GM23338 (cell line): ENCODE data around the gene EVI5. TPM values are rescaled to one million over a fixed set of nuclear protein-coding genes. Genes with fewer than 3 reads are reported as not detected.
A peak's percentile ranks its signal among the peaks of the same experiment; 100 is the strongest.

Experiments
- ATAC-seq: fragments of 200-7000 bp; cut with Tn5 transposase; 3 replicates; pipeline ENCODE4 v1.9.1; 2020
- DNase-seq: peaks from one replicate; pipeline ENCODE4 v3.0.0-alpha.2; 2015; ENCODE audit warnings: low spot score
- H2AFZ ChIP-seq: fragments of 200-600 bp; sonication (generic); 2 replicates; pipeline ENCODE4 v1.8.0; 2016; ENCODE audit warnings: antibody characterized with exemption, mild to moderate bottlenecking, moderate library complexity
- H3F3A ChIP-seq: fragments of 200-600 bp; sonication (generic); replicated peaks from 2 replicates; pipeline ENCODE4 v1.8.0; 2017; ENCODE audit warnings: antibody characterized with exemption, mixed run types, low read depth
- H3K27ac ChIP-seq: fragments of 200-600 bp; sonication (generic); 2 replicates; pipeline ENCODE4 v1.6.1; 2016; ENCODE audit warnings: low read depth
- H3K27me3 ChIP-seq: fragments of 200-600 bp; sonication (generic); 2 replicates; pipeline ENCODE4 v1.8.0; 2016; ENCODE audit warnings: mild to moderate bottlenecking, mixed run types, moderate library complexity; ENCODE audit not compliant: insufficient read depth
- H3K36me3 ChIP-seq: fragments of 200-600 bp; sonication (generic); 2 replicates; pipeline ENCODE4 v1.8.0; 2016; ENCODE audit warnings: mild to moderate bottlenecking; ENCODE audit not compliant: insufficient read depth
- H3K4me1 ChIP-seq: fragments of 200-600 bp; sonication (generic); 2 replicates; pipeline ENCODE4 v1.8.0; 2016; ENCODE audit warnings: mild to moderate bottlenecking, moderate library complexity; ENCODE audit not compliant: insufficient read depth
- H3K4me2 ChIP-seq: fragments of 200-600 bp; sonication (generic); 2 replicates; pipeline ENCODE4 v1.7.1; 2017; ENCODE audit warnings: mixed run types
- H3K4me3 ChIP-seq: fragments of 200-600 bp; sonication (generic); 2 replicates; pipeline ENCODE4 v1.6.1; 2016; ENCODE audit warnings: mixed run types
- H3K79me2 ChIP-seq: fragments of 200-600 bp; sonication (generic); replicated peaks from 2 replicates; pipeline ENCODE4 v1.8.0; 2017; ENCODE audit warnings: mild to moderate bottlenecking; ENCODE audit not compliant: insufficient read depth
- H3K9me2 ChIP-seq: fragments of 200-600 bp; sonication (generic); 2 replicates; pipeline ENCODE4 v1.8.0; 2017; ENCODE audit not compliant: insufficient read depth
- H4K20me1 ChIP-seq: fragments of 200-600 bp; sonication (generic); replicated peaks from 2 replicates; pipeline ENCODE4 v1.8.0; 2017; ENCODE audit warnings: mild to moderate bottlenecking; ENCODE audit not compliant: insufficient read depth
- H3K27ac Mint-ChIP-seq: 2 replicates; pipeline ENCODE4 v1.8.0; 2020; ENCODE audit warnings: inconsistent platforms, mild to moderate bottlenecking, moderate library complexity, mixed read lengths
- H3K27me3 Mint-ChIP-seq: 3 replicates; pipeline ENCODE4 v1.8.0; 2022; ENCODE audit warnings: low read depth, mild to moderate bottlenecking, moderate library complexity, mixed read lengths, inconsistent platforms; ENCODE audit not compliant: insufficient read depth, poor library complexity
- H3K36me3 Mint-ChIP-seq: 3 replicates; pipeline ENCODE4 v1.8.0; 2021; ENCODE audit warnings: low read depth, mild to moderate bottlenecking, inconsistent platforms, moderate library complexity, mixed read lengths
- H3K4me1 Mint-ChIP-seq: 3 replicates; pipeline ENCODE4 v1.8.0; 2020; ENCODE audit warnings: mild to moderate bottlenecking, inconsistent platforms, mixed read lengths
- H3K4me3 Mint-ChIP-seq: 3 replicates; pipeline ENCODE4 v1.8.0; 2021; ENCODE audit warnings: moderate library complexity, mild to moderate bottlenecking, inconsistent platforms, mixed read lengths
- H3K9me3 Mint-ChIP-seq: 3 replicates; pipeline ENCODE4 v1.8.0; 2020; ENCODE audit warnings: moderate library complexity, mild to moderate bottlenecking, inconsistent platforms, mixed read lengths
- EZH2 ChIP-seq: fragments of 200-600 bp; sonication (generic); IDR thresholded peaks from one replicate; pipeline ENCODE4 v1.8.0; 2017; ENCODE audit warnings: antibody characterized with exemption, mild to moderate bottlenecking, low read depth; ENCODE audit not compliant: unreplicated experiment
- polyA plus RNA-seq: library from polyadenylated mRNA; unstranded; fragments of >200 nt; fragmentation: Nextera tagmentation; extraction: Ambion mirVana; gene quantifications from 2 replicates; pipeline ENCODE4 v1.2.1, GENCODE V29; 2016
- total RNA-seq: library from RNA; depleted of rRNA; stranded (reverse); fragments of >200 nt; shearing (Covaris generic); gene quantifications from 2 replicates; pipeline ENCODE4 v1.2.3, GENCODE V29; 2014
- TF ChIP-seq, protein P1 (sequence below): fragments of 250-450 bp; sonication (Bioruptor Pico); IDR thresholded peaks from 2 replicates; pipeline ENCODE4 v1.5.0; 2020; ENCODE audit warnings: mild to moderate bottlenecking, moderate library complexity

EVI5 gene
- total and polyA plus RNA-seq, 2 experiments from 2014 or later, result 15.6 to 24.8 TPM

- peaks cover 100% of the 10 kb centered on the region for H3K27me3 ChIP-seq
- H3K4me2 ChIP-seq, result peak overlapping the region; percentile 97
- no peaks in the 10 kb centered on the region; the same call in 1 of the 2 replicates for H3K9me2 ChIP-seq
- H4K20me1 ChIP-seq, result peaks cover 3% of the 10 kb centered on the region
- Mint-ChIP-seq H3K4me1 (peaks cover 35% of the 10 kb centered on the region), H3K27me3 (peaks cover 97% of the 10 kb centered on the region), H3K36me3 (peaks cover 12% of the 10 kb centered on the region), H3K9me3 (peaks cover 20% of the 10 kb centered on the region), H3K4me3 (peak overlapping the region; percentile 75), H3K27ac (no peak overlapping the region)
- DNase-seq (peak; percentile 79), ATAC-seq (peak; percentile 8)
- no peak overlapping the region for H3K27ac ChIP-seq
- peaks cover 18% of the 10 kb centered on the region for H3K4me1 ChIP-seq
- no peaks in the 10 kb centered on the region for H3K79me2 ChIP-seq
- peak overlapping the region; percentile 75 for H3K4me3 ChIP-seq
- peak overlapping the region; percentile 97 for H2AFZ ChIP-seq
- peaks cover 13% of the 10 kb centered on the region; the same call in 1 of the 2 replicates for H3F3A ChIP-seq
- TF ChIP-seq, protein P1, sequence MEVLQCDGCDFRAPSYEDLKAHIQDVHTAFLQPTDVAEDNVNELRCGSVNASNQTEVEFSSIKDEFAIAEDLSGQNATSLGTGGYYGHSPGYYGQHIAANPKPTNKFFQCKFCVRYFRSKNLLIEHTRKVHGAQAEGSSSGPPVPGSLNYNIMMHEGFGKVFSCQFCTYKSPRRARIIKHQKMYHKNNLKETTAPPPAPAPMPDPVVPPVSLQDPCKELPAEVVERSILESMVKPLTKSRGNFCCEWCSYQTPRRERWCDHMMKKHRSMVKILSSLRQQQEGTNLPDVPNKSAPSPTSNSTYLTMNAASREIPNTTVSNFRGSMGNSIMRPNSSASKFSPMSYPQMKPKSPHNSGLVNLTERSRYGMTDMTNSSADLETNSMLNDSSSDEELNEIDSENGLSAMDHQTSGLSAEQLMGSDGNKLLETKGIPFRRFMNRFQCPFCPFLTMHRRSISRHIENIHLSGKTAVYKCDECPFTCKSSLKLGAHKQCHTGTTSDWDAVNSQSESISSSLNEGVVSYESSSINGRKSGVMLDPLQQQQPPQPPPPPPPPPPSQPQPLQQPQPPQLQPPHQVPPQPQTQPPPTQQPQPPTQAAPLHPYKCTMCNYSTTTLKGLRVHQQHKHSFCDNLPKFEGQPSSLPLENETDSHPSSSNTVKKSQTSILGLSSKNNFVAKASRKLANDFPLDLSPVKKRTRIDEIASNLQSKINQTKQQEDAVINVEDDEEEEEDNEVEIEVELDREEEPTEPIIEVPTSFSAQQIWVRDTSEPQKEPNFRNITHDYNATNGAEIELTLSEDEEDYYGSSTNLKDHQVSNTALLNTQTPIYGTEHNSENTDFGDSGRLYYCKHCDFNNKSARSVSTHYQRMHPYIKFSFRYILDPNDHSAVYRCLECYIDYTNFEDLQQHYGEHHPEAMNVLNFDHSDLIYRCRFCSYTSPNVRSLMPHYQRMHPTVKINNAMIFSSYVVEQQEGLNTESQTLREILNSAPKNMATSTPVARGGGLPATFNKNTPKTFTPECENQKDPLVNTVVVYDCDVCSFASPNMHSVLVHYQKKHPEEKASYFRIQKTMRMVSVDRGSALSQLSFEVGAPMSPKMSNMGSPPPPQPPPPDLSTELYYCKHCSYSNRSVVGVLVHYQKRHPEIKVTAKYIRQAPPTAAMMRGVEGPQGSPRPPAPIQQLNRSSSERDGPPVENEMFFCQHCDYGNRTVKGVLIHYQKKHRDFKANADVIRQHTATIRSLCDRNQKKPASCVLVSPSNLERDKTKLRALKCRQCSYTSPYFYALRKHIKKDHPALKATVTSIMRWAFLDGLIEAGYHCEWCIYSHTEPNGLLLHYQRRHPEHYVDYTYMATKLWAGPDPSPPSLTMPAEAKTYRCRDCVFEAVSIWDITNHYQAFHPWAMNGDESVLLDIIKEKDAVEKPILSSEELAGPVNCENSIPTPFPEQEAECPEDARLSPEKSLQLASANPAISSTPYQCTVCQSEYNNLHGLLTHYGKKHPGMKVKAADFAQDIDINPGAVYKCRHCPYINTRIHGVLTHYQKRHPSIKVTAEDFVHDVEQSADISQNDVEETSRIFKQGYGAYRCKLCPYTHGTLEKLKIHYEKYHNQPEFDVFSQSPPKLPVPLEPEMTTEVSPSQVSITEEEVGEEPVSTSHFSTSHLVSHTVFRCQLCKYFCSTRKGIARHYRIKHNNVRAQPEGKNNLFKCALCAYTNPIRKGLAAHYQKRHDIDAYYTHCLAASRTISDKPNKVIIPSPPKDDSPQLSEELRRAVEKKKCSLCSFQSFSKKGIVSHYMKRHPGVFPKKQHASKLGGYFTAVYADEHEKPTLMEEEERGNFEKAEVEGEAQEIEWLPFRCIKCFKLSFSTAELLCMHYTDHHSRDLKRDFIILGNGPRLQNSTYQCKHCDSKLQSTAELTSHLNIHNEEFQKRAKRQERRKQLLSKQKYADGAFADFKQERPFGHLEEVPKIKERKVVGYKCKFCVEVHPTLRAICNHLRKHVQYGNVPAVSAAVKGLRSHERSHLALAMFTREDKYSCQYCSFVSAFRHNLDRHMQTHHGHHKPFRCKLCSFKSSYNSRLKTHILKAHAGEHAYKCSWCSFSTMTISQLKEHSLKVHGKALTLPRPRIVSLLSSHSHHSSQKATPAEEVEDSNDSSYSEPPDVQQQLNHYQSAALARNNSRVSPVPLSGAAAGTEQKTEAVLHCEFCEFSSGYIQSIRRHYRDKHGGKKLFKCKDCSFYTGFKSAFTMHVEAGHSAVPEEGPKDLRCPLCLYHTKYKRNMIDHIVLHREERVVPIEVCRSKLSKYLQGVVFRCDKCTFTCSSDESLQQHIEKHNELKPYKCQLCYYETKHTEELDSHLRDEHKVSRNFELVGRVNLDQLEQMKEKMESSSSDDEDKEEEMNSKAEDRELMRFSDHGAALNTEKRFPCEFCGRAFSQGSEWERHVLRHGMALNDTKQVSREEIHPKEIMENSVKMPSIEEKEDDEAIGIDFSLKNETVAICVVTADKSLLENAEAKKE (CRISPR knock-in tag), result no peak
- TF ChIP-seq EZH2, result peak; percentile 88
- H3K36me3 ChIP-seq, result no peaks in the 10 kb centered on the region; the same call in 1 of the 2 replicates
These were observed 301.1 kb downstream of the EVI5 start for GRCh38 chr1:92483610-92484471.
